K562 (cell line): ENCODE data around the gene CREB3L4. TPM values are rescaled to one million over a fixed set of nuclear protein-coding genes. Genes with fewer than 3 reads are reported as not detected.

Source experiments
- ATF1 ChIP-seq, 2 experiments: fragments of 450-650 bp in 1 of 2; IDR thresholded peaks; 2 replicates each; pipeline ENCODE4 v1.6.1; 2016; ENCODE audit warnings: missing compliant biosample characterization in 1 of 2, missing genetic modification characterization in 1 of 2
- DIDO1 ChIP-seq: fragments of 450-650 bp; IDR thresholded peaks from 2 replicates; pipeline ENCODE4 v1.6.1; 2016; ENCODE audit warnings: low read depth, missing biosample characterization, missing genetic modification characterization
- GABPB1 ChIP-seq: sonication (generic); formaldehyde crosslinking; IDR thresholded peaks from 2 replicates; pipeline ENCODE4 v1.8.0; 2022; ENCODE audit warnings: mild to moderate bottlenecking, missing genetic modification reagents
- HIVEP1 ChIP-seq: fragments of 250-450 bp; sonication (Bioruptor Pico); IDR thresholded peaks from 2 replicates; pipeline ENCODE4 v1.4.0; 2020; ENCODE audit warnings: mild to moderate bottlenecking
- MEIS2 ChIP-seq: fragments of 450-650 bp; IDR thresholded peaks from 2 replicates; pipeline ENCODE4 v1.6.1; 2014; ENCODE audit warnings: mild to moderate bottlenecking; ENCODE audit not compliant: partially characterized antibody
- SMAD4 ChIP-seq: fragments of 250-450 bp; sonication (Bioruptor Pico); conservative IDR thresholded peaks from 2 replicates; pipeline ENCODE4 v1.8.0; 2021; ENCODE audit warnings: inconsistent platforms, mild to moderate bottlenecking, moderate library complexity
- TEAD4 ChIP-seq, 2 experiments: sonication (generic) in 1 of 2; formaldehyde crosslinking in 1 of 2; IDR thresholded peaks; 2 replicates each; pipeline versions ENCODE4 v1.6.1 to v1.8.0; 2012 to 2022; ENCODE audit warnings: borderline replicate concordance in 1 of 2, inconsistent platforms in 1 of 2, low read length in 1 of 2, mild to moderate bottlenecking in 1 of 2, missing genetic modification reagents in 1 of 2
- ZNF134 ChIP-seq: fragments of 250-450 bp; sonication (Bioruptor Pico); conservative IDR thresholded peaks from 2 replicates; pipeline ENCODE4 v1.4.0; 2020
- ZNF175 ChIP-seq: fragments of 200-800 bp; sonication (Bioruptor generic); IDR thresholded peaks from 2 replicates; pipeline ENCODE4 v1.6.1; 2016; ENCODE audit warnings: low read depth, mild to moderate bottlenecking, missing genetic modification characterization, missing compliant biosample characterization
- polyA plus RNA-seq, 8 experiments: library from polyadenylated mRNA; depleted of rRNA in 4 of 8; stranded (reverse) in 5 of 8; unstranded in 3 of 8; fragments of >200 nt; fragmentation: Nextera tagmentation in 2 of 8; fragmentation: Illumina TruSeq in 1 of 8; extraction: Ambion mirVana in 2 of 8; extraction: Trizol in 1 of 8; gene quantifications; 2 replicates each; pipeline versions ENCODE4 v1.2.1 to v1.2.3, GENCODE V29; 2011 to 2014; ENCODE audit warnings: inconsistent platforms in 1 of 8, missing spikeins in 1 of 8
- total RNA-seq, 7 experiments: library from RNA; depleted of rRNA in 6 of 7; stranded (reverse); fragments of >200 nt in 6 of 7; fragmentation: Illumina TruSeq in 2 of 7; extraction: Trizol in 2 of 7; gene quantifications; 2 replicates each; pipeline versions ENCODE4 v1.2.1 to v1.2.3, GENCODE V29; 2011 to 2021; ENCODE audit warnings: low replicate concordance in 1 of 7
- TF ChIP-seq, protein P1 (sequence below), 2 experiments: IDR thresholded peaks; 2 replicates each; pipeline ENCODE4 v1.6.1; 2011; ENCODE audit warnings: borderline replicate concordance in 1 of 2, control low read depth in 1 of 2, low read depth in 1 of 2, low read length in 1 of 2, mild to moderate bottlenecking in 1 of 2, mixed read lengths in 1 of 2, moderate library complexity in 1 of 2; ENCODE audit not compliant: insufficient read depth in 1 of 2, insufficient read length in 1 of 2, poor library complexity in 1 of 2, severe bottlenecking in 1 of 2; ENCODE audit errors: extremely low read depth in 1 of 2
- TF ChIP-seq, protein P2 (sequence below): fragments of 450-650 bp; formaldehyde crosslinking; IDR thresholded peaks from 2 replicates; pipeline ENCODE4 v1.4.0; 2022; ENCODE audit warnings: missing genetic modification characterization
- TF ChIP-seq, protein P3 (sequence below): sonication (generic); formaldehyde crosslinking; IDR thresholded peaks from 2 replicates; pipeline ENCODE4 v1.8.0; 2022; ENCODE audit warnings: mild to moderate bottlenecking, missing genetic modification reagents
- TF ChIP-seq, protein P4 (sequence below): sonication (generic); formaldehyde crosslinking; IDR thresholded peaks from 2 replicates; pipeline ENCODE4 v1.8.0; 2022; ENCODE audit warnings: missing genetic modification reagents, mild to moderate bottlenecking, borderline replicate concordance
- TF ChIP-seq, protein P5 (sequence below): fragments of 450-650 bp; IDR thresholded peaks from 2 replicates; pipeline ENCODE4 v1.6.1; 2016
- TF ChIP-seq, protein P6 (sequence below): sonication (generic); formaldehyde crosslinking; IDR thresholded peaks from 2 replicates; pipeline ENCODE4 v1.8.1; 2023; ENCODE audit warnings: mild to moderate bottlenecking, missing genetic modification reagents

The CREB3L4 gene
- total and polyA plus RNA-seq, 9 of the 15 experiments (the other 6 are each of a cell fraction or from before 2014, with no cell fraction given): 9.9 to 18.6 (median 13.9) TPM

DNA sequence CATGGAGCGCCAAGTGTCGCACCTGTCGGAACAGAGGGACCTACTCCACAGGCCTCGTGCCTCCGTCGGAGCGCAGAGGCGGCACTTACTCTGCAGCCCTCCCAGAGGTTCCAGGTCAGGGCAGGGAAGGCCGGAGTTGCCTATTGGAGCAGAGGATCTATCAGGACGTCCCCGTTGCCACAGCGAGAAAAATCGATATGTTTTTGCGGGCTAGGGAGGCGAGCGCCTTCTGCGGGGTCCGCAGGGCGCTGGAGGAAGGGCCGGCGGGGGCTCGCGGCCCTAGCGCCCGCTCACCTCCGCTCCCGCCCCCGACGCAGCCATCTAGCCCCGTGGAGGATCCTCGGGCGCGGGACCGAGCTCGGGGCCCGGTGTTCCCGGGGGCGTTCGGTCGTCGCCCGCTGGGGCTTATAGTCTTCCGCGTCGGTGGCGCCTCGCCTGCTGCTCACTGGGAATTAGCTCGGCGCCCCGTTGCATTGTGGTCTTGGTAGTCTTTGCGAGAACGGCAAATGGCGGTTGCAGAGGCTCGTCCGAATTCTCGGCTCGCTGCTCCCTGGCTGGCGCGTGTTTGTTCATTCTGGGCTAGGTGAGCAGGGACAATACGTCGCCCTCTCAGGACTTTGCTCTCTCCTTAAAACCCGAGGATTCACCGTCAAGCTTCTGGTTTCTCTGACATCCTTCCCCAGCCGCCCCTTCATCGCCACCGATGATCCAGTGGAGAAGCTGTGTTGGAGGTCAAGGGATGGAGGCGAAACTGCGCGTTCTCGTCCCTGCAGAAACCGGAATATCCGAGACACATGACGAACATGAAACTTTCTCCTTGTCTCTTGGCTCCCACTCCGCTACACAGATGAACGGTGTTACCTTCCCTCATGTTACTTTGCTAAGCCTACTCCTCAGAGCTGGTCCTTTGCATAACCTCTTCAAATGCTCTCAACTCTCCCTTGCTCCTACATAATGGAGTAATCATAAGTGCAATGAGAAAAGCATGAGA lies 9.8 kb downstream of the CREB3L4 start, which contains the start of gene JTB (continued):
- TF ChIP-seq, protein P1, sequence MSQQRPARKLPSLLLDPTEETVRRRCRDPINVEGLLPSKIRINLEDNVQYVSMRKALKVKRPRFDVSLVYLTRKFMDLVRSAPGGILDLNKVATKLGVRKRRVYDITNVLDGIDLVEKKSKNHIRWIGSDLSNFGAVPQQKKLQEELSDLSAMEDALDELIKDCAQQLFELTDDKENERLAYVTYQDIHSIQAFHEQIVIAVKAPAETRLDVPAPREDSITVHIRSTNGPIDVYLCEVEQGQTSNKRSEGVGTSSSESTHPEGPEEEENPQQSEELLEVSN (IDR thresholded peaks at IDR 0.05; ENCODE audit: borderline replicate concordance in 1 of 2, extremely low read depth in 1 of 2, insufficient read depth in 1 of 2, insufficient read length in 1 of 2, low read depth in 1 of 2, low read length in 1 of 2, poor library complexity in 1 of 2, severe bottlenecking in 1 of 2): peak in 1 of 2 experiments; percentile 79
- TF ChIP-seq ZNF175: 0 out of 2 replicates have a peak, but pooled peaks have one; percentile 30
- TF ChIP-seq, protein P2, sequence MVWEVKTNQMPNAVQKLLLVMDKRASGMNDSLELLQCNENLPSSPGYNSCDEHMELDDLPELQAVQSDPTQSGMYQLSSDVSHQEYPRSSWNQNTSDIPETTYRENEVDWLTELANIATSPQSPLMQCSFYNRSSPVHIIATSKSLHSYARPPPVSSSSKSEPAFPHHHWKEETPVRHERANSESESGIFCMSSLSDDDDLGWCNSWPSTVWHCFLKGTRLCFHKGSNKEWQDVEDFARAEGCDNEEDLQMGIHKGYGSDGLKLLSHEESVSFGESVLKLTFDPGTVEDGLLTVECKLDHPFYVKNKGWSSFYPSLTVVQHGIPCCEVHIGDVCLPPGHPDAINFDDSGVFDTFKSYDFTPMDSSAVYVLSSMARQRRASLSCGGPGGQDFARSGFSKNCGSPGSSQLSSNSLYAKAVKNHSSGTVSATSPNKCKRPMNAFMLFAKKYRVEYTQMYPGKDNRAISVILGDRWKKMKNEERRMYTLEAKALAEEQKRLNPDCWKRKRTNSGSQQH: no peak
- TF ChIP-seq, protein P3, sequence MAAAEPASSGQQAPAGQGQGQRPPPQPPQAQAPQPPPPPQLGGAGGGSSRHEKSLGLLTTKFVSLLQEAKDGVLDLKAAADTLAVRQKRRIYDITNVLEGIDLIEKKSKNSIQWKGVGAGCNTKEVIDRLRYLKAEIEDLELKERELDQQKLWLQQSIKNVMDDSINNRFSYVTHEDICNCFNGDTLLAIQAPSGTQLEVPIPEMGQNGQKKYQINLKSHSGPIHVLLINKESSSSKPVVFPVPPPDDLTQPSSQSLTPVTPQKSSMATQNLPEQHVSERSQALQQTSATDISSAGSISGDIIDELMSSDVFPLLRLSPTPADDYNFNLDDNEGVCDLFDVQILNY: no peak
- TF ChIP-seq MEIS2: no peak
- TF ChIP-seq SMAD4: peak; percentile 58; the same call in 1 of the 2 replicates
- TF ChIP-seq ZNF134: no peak
- 0 out of 2 replicates have a peak, but pooled peaks have one; percentile 2 for TF ChIP-seq HIVEP1 (CRISPR knock-in tag)
- no peak; the same call in 1 of the 2 replicates for TF ChIP-seq ATF1 (CRISPR knock-in tag; IDR thresholded peaks at IDR 0.05)
- peak; percentile 81 for TF ChIP-seq ATF1 (tag; IDR thresholded peaks at IDR 0.05)
- no peak for TF ChIP-seq TEAD4 (IDR thresholded peaks at IDR 0.05; ENCODE audit: low read length)
- 0 out of 2 replicates have a peak, but pooled peaks have one; percentile 74 for TF ChIP-seq TEAD4 (CRISPR knock-in tag; IDR thresholded peaks at IDR 0.05; ENCODE audit: borderline replicate concordance)
- TF ChIP-seq, protein P4, sequence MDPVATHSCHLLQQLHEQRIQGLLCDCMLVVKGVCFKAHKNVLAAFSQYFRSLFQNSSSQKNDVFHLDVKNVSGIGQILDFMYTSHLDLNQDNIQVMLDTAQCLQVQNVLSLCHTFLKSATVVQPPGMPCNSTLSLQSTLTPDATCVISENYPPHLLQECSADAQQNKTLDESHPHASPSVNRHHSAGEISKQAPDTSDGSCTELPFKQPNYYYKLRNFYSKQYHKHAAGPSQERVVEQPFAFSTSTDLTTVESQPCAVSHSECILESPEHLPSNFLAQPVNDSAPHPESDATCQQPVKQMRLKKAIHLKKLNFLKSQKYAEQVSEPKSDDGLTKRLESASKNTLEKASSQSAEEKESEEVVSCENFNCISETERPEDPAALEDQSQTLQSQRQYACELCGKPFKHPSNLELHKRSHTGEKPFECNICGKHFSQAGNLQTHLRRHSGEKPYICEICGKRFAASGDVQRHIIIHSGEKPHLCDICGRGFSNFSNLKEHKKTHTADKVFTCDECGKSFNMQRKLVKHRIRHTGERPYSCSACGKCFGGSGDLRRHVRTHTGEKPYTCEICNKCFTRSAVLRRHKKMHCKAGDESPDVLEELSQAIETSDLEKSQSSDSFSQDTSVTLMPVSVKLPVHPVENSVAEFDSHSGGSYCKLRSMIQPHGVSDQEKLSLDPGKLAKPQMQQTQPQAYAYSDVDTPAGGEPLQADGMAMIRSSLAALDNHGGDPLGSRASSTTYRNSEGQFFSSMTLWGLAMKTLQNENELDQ (CRISPR knock-in tag): no peak
- TF ChIP-seq DIDO1 (tag): no peak
- peak; percentile 58 for TF ChIP-seq GABPB1 (CRISPR knock-in tag)
- TF ChIP-seq, protein P5, sequence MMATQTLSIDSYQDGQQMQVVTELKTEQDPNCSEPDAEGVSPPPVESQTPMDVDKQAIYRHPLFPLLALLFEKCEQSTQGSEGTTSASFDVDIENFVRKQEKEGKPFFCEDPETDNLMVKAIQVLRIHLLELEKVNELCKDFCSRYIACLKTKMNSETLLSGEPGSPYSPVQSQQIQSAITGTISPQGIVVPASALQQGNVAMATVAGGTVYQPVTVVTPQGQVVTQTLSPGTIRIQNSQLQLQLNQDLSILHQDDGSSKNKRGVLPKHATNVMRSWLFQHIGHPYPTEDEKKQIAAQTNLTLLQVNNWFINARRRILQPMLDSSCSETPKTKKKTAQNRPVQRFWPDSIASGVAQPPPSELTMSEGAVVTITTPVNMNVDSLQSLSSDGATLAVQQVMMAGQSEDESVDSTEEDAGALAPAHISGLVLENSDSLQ: peak; percentile 4; the same call in 1 of the 2 replicates
- TF ChIP-seq, protein P6, sequence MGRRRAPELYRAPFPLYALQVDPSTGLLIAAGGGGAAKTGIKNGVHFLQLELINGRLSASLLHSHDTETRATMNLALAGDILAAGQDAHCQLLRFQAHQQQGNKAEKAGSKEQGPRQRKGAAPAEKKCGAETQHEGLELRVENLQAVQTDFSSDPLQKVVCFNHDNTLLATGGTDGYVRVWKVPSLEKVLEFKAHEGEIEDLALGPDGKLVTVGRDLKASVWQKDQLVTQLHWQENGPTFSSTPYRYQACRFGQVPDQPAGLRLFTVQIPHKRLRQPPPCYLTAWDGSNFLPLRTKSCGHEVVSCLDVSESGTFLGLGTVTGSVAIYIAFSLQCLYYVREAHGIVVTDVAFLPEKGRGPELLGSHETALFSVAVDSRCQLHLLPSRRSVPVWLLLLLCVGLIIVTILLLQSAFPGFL (CRISPR knock-in tag): no peak
